HG02678 (cell line): ENCODE results near the gene IL13.

Experiments
- ATAC-seq: cut with Tn5 transposase; IDR thresholded peaks from one replicate; pipeline ENCODE4 v1.9.1; 2021; ENCODE audit warnings: mild to moderate bottlenecking, moderate library complexity; ENCODE audit not compliant: unreplicated experiment

Gene IL13

DNA sequence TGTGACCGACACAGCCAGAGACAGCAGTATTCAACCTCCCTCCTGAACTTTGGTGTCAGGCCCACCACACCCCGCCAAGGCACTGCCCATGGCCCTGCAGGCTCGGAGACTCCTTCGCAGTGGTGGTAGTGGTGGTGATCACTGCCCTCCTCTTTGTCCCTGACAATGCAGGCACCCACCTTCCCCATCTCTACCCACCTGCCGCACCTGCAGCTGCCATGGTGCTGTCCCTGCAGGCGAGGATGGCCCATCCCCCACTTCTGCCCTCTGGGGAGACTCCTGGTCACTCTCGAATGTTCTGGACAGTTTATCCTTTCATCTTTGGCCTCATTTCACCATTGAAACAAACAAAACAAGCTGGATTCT is 11.5 kb downstream of the IL13 start:
- no peak for ATAC-seq

DNA sequence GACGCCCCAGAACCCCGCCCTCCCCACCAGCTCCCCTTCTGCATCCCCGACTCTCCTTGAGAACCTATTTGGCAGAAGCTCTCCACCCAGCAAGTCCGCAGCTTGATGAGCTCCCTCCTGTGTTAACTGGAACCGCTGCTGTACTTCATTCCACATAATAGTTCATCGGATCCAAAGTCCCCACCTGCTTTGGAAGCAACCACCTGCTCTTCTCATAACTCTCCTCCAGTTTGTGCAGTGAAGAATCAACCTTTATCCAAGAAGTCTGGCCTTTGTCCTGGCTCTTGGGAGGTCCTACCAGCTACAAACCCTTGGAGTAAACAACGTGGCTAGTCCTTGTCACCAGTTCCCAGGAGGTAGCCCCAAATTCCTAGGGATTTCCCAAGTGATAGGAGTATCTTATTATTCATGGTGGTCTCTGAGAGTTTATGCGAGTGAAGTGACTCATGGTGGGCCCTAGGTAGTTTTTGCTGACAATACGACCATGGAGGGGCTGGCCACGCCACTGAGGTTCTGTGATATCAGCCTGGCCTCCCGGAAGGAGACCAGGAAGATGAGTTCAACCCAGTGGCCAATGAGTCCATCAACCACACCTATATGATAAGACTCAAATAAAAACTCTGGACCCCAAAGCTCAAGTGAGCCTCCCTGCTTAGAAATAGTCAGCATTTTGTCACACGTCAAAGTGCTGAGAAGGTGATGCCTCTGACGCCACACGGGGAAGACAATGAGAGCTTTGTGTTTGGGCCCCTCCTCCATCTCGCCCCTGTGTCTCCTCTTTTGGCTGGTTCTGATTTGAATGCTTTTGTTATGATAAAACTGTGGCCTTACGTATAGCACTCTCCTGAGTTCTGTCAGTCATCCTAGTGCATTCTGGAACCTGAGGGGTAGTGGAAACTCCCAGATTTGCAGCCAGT is 12.3 kb downstream of the IL13 start:
- ATAC-seq = no peak

DNA sequence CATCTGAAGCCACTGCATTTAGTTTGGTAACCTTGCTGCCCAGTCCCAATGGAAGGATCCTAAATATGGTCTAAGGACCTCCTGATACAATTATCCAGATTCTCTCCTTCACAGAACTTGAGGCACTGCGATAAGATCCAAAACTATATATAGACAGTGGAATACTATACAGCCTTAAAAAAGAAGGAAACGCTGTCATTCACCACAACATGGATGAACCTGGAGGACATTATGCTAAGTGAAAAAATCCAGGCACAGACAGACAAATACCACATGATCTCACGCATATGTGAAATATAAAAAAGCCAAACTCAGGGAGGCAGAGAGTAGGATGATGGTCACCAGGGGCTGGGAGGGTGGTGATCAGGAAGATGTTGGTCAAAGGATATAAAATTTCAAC is 13.0 kb downstream of the IL13 start:
- ATAC-seq = no peak

DNA sequence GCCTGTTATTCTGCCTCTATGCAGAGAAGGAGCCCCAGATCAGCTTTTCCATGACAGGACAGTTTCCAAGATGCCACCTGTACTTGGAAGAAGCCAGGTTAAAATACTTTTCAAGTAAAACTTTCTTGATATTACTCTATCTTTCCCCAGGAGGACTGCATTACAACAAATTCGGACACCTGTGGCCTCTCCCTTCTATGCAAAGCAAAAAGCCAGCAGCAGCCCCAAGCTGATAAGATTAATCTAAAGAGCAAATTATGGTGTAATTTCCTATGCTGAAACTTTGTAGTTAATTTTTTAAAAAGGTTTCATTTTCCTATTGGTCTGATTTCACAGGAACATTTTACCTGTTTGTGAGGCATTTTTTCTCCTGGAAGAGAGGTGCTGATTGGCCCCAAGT is 15.5 kb downstream of the IL13 start:
- ATAC-seq = no peak

DNA sequence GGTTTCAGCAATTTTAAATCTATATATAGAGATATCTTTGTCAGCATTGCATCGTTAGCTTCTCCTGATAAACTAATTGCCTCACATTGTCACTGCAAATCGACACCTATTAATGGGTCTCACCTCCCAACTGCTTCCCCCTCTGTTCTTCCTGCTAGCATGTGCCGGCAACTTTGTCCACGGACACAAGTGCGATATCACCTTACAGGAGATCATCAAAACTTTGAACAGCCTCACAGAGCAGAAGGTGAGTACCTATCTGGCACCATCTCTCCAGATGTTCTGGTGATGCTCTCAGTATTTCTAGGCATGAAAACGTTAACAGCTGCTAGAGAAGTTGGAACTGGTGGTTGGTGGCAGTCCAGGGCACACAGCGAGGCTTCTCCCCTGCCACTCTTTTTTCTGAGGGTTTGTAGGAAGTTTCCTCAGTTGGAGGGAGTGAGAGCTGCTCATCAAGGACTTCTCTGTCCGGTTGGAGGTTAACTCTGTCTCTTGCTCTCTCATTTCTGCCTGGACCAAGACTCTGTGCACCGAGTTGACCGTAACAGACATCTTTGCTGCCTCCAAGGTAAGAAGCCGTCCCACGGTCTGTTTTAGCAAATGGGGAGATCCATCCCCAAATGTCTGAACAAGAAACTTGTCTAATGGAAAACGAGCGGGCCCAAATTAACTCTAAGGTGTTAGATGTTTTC is 16.1 kb downstream of the IL13 start, which contains the start of gene IL4:
TSS of gene IL4 (plus strand) at position 51 of the 692 bp plus-strand sequence. CDS start at position 113, 62 bp downstream.
- ATAC-seq = peak; percentile 12

DNA sequence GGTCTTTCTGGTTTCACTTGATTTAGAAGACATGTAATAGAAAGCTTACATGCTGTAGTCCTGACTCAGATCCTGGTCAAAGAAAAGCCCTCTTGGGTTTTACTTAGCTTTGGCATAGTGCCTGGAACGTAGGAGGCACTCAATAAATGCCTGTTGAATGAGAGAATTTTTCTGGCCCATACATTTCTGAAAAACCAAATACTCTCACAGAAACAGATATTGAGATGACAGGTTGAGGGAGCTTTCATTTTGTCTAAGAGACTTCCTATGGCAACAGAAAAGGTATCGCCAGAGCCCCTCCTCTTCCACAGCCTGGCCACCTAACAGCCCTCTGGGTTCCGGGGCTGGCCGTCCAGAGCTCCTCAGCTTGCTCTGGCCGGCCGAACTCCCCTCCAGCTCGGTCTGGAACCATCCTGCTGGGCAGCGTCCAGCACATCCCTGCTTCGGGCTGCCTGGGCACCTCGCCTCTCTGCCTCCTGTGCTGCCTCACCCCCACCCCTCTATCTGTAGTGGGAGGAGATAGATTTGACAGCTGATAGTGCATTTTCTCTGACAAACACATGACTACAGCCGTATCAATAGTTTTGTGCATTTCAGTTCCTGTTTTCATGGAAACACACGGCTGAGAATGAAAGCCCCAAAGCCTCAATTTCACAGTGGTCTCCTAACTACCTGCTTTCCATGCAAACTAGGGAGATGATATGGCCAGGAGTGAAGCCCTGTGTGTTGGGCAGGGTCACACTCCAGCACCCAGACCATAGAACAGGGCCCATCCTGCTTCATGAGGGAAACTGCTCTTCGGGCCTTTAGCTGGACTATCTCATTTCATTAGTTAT is 16.9 kb downstream of the IL13 start:
- ATAC-seq = peak; percentile 81

DNA sequence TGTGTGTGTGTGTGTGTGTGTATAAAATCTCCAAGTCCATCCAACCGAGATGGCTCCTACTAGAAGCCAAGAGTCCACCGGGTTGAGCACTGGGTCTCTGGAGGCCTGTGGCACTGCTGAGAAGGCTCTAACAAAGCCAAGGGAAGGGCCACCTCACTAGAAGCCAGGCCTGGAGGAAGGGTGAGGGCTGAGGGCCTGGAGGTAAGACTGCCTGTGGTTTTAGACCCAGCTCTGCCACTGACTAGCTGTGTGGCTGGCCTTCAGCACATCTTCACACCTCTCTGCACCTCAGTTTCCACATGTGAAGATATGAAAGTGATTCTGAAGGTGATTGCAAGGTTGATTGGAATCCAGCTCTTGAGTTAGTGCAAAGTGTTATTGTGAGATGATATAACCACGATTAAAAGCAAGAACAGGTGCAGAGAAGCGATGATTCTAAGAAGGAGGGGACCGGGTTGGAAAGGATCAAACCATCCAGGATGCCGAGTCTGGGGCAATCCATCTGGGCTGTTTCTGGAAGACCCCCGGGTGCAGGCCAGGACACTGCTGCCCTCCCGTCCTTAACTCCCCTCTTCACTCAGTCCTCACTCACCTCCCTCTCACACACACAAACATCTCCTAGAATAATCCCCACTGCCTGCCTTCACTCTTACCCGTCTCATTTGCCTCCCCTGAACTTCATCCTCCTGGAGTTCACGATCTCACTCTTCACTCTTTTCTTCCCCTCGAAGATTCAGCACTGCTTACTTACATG is 18.1 kb downstream of the IL13 start:
- ATAC-seq = no peak

DNA sequence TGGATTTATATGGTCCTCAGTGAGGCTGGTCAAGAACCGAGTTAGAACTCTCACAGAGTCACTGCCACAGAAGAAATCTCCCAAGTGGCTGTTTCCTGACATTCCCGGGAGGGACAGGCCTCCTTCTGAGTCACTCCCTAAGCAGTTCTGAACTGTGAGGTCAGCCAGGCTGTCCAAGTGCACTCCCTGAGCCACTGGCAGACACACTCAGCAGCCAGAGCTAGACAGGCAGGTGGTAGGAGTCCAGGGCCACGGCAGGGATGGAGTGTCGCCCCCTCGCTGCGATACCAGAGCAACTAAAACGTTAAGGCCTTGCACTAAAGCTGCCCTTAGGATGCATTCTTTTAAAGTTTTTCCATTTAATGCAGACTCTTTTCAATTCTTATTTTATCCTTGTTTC is 19.2 kb downstream of the IL13 start:
- no peak for ATAC-seq

DNA sequence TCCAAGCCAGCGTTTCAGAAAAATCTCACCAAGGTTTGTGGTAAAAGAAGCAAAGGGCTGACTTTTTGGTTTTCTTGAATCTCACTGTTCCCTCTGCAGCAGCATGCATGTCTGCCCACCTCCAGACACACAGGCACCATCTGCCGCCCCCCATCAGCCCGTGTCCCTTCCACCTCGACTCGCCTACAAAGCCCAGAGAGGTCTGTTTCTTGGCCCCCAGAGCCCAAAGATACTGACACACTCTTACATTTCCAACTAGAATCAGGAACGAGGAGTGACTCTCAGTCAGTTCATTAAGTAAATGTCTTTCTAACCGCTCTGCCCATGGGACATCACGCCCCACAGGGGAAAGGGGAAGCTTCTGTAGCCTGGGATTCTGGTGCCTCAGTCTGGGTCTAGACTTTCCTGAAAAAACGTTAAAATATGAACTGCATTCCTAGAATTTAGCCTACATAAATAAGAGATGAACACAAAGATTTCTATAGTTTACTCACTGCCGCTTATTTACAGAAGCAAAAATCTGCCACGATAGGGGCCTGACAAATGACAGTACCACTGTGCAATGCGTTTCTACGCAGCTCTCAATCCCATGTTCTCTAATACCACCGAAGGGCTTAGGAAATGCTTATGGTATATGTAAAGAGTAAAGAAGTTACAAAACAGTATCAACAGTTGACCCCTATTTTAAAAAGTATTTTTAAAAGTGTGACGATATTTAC is 19.9 kb downstream of the IL13 start:
- no peak for ATAC-seq

DNA sequence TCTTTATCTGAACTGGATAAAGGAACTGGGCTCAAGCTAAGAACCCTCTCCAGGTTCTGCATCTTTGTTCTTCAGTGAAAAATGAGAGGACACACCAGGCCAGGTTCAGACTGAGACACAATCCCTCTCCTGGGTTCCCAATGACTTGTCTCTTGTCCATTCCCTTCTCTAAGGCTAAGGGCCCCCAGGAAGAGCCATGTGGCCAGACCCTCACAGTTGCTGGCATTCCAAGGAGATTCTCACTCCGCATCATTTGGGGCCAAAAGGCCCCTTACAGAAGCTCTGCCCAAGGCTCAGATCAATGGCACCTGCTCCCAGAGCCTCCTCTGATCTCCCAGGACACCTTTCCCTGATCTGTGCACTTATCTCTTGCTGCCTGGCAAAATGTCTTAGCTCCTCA is 20.8 kb downstream of the IL13 start:
- no peak for ATAC-seq

DNA sequence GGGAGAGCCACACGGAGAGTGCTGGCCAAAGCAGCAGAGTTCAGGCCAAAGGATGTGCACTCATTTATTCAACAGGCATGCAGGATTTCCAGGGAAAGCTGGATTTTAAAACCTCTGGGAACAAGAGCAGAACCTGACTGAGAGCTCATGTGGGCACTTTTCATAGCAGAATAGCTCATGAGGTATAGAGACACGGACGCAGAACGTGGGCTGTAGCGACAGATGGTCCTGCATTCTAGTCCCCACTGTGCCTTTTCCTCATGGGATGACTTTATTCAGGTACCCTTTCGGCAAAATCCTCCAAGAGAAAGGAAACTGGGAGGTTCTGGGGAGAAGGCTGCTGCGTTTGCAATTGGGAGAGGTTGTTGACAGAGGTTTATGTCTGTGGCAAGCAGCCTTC is 21.2 kb downstream of the IL13 start:
- ATAC-seq = no peak

DNA sequence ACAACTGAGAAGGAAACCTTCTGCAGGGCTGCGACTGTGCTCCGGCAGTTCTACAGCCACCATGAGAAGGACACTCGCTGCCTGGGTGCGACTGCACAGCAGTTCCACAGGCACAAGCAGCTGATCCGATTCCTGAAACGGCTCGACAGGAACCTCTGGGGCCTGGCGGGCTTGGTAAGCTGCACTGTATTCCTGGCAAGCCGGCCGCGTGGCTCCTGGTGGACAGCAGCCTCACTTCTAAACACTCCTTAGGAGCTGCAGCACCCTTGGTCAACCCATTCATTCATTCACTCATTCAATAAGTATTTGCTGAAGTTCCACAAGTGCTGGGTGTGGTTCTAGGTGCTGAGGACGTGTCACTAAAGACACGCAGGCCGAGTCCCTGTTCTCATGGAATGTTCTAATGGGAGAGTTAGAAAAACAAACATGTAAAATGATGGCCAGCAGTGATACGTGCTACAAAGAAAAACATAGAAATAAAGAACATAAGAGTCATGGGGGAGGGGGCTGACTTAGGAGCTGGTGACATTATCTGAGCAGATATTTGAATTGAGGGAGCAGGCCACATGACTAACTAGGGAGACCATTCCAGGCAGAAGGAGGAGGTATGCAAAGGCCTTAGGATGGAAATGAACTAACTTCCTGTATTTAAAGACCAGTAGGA is 21.9 kb downstream of the IL13 start:
- ATAC-seq = no peak

DNA sequence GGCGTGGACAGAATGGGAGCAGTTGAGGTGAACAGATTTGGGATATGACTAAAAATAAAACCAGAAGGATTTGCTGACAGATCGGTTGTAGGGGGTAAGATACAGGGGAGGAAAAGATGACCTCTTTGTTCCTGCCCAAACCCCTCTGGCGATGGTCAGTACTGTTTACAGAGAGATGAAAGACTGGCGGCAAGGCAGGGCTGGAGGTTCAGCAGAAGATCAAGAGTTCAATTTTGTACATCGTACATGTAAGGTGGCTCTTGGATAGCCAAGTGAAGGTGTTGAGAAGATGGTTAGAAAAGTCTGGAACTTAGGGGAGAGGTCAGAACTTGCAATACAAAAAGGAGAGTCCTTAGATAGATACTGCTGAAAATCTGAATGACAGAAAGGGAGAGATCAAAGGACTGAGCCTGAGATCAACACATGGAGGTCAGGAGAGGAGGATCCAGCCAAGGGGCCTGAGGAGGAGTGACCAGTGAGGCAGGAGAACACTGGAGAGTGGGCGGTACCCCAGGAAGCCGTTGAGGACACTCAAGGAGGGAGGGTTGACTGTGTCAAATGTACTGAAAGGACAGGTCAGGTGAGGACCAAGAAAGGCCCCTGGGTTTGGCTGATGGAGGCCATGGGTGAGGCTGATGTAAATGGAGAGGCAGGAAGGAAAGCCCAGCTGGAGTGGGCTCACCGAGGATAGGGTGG is 23.0 kb downstream of the IL13 start:
- no peak for ATAC-seq

DNA sequence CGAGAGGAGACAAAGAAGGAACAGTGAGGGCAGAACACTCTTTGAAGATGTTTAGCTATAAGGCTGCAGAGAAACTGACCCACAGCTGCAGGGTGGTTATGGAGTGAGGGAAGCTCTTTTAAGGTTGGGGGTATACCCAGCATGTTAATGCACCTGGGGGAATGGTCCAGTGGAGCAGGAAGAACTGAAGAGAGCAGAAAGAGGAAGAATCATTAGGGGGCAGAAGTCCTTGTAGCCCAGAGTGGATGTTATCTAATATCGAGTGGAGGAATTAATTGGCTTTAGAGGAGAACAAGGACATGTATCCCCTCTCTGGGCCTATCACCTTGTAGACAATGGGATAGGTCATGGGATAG is 23.5 kb downstream of the IL13 start:
- ATAC-seq = no peak

DNA sequence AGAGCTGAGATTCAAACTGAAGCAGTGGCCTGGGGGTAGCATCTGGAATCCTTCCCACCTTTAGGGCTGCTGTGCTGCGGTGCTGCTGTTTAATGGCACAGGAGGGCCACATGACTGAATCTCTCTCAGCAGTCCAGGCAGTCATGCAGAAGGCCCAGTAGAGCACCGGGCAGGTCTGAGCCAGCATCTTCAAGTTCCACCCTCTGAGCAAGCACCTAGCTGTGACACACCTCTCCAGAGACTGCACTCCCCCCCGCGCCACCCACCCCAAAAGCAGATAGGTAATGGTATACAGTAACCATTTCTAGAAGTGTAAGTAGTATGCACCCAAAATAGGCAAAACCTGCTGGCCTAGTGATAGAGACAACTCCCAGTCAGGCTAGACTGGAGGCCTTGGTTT is 24.0 kb downstream of the IL13 start:
- no peak for ATAC-seq

DNA sequence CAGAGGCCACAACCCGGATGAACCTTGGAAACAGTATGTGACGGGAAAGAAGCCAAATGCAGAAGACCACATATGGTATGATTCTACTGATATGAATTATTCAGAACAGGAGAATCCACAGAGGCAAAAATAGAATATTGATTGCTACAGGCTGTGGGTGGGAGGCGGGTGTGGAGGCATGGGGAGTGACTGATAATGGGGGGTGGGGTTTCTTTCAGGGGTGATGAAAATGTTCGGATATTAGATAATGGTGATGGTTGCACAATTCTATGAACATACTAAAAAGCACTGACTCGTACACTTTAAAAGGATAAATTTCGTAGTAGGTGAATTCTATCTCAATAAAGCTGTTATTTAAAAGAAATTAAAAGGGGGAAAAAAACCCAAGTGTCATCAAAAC is 26.5 kb downstream of the IL13 start:
- ATAC-seq = no peak

DNA sequence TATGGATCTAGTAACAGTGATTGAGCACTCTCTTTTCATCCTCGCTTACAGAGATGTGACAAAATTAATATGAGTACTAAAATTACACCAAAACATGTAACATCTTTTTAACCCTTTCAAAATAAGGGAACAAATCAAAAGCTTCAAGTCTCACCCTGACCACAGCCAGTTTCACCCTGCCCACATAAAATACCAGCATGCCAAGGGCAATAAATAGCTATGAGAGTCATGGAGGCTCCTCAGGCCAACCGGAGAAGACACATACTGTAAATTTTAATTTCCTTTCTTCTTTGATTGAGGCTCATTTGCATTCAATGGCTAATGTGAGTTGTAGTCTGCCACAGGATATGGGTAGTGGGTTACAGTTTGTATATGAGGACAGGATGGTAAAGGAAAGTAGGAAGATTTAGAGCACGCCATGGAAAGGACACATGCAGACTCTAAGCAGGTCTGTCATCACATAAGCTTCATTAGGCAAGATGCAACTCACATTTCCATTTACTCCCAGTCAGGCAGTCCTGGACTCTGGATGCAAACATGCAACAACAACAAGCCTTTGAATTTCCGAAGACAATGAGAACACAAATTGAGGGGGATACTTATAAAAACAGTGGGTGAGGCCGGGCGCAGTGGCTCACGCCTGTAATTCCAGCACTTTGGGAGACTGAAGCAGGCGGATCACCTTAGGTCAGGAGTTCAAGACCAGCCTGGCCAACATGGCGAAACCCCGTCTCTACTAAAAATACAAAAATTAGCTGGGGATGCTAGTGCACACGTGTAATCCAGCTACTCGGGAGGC is 27.1 kb downstream of the IL13 start:
- ATAC-seq = no peak

DNA sequence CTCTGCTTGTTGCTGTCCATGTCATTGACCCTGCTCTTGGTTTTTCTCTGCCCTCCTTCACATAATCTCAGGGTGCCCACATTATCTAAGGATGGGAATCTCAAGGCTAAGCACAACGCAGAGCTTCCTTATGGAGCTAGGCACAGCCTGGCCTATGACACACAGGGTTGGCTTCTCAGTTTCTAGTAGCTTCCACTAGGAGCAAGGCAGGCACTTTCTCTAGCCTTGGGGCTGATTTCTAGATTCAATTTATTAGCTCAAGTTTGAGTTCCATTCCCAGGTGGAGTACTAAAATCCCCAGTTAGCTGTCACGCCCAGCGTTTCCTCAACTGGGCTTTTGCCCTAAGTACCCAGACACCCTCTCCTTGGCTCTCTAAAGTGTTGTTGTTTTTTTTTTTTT is 28.2 kb downstream of the IL13 start:
- ATAC-seq = no peak
